K562 (cell line): Measurements from ENCODE around the gene C16orf95.

ENCODE experiments used
- BRD9 ChIP-seq: fragments of 450-650 bp; IDR thresholded peaks from 2 replicates; pipeline ENCODE4 v1.6.1; 2018; ENCODE audit warnings: low read depth; ENCODE audit not compliant: partially characterized antibody
- CBX5 ChIP-seq: IDR thresholded peaks from 2 replicates; pipeline ENCODE4 v1.6.1; 2014; ENCODE audit warnings: low read depth, borderline replicate concordance
- CEBPB ChIP-seq: fragments of 450-650 bp; IDR thresholded peaks from 2 replicates; pipeline ENCODE4 v1.6.1; 2016; ENCODE audit warnings: missing genetic modification characterization, missing compliant biosample characterization
- CREBBP ChIP-seq: IDR thresholded peaks from one replicate; pipeline ENCODE4 v1.6.1; 2012; ENCODE audit warnings: low read depth, mild to moderate bottlenecking, control low read depth, inconsistent platforms, low read length
- KLF16 ChIP-seq: IDR thresholded peaks from 2 replicates; pipeline ENCODE4 v1.6.1; 2016; ENCODE audit warnings: antibody characterized with exemption
- PRMT5 ChIP-seq: sonication (generic); formaldehyde crosslinking; IDR thresholded peaks from 2 replicates; pipeline ENCODE4 v1.5.0; 2020; ENCODE audit warnings: missing genetic modification reagents
- ZFP30 ChIP-seq: fragments of 250-450 bp; sonication (Bioruptor Pico); IDR thresholded peaks from 2 replicates; pipeline ENCODE4 v1.8.0; 2022; ENCODE audit warnings: moderate library complexity, mild to moderate bottlenecking, inconsistent platforms, borderline replicate concordance
- ZNF274 ChIP-seq: IDR thresholded peaks from 2 replicates; pipeline ENCODE4 v1.6.1; 2011; ENCODE audit warnings: low read depth, mild to moderate bottlenecking, low read length, moderate library complexity, borderline replicate concordance
- TF ChIP-seq, protein P1 (sequence below), 3 experiments: IDR thresholded peaks in 2 of 3; conservative IDR thresholded peaks in 1 of 3; 2 replicates each; pipeline ENCODE4 v1.5.1; 2011 to 2012; ENCODE audit warnings: low read length in 3 of 3, mild to moderate bottlenecking in 3 of 3, control low read depth in 2 of 3, improper control_type of control experiment in 1 of 3, inconsistent platforms in 1 of 3, low read depth in 1 of 3, mixed read lengths in 1 of 3, moderate library complexity in 1 of 3; ENCODE audit not compliant: insufficient read depth in 2 of 3
- TF ChIP-seq, protein P2 (sequence below): fragments of 250-450 bp; sonication (Bioruptor Pico); IDR thresholded peaks from 2 replicates; pipeline ENCODE4 v1.8.0; 2022; ENCODE audit warnings: inconsistent platforms, mild to moderate bottlenecking, moderate library complexity, borderline replicate concordance

DNA sequence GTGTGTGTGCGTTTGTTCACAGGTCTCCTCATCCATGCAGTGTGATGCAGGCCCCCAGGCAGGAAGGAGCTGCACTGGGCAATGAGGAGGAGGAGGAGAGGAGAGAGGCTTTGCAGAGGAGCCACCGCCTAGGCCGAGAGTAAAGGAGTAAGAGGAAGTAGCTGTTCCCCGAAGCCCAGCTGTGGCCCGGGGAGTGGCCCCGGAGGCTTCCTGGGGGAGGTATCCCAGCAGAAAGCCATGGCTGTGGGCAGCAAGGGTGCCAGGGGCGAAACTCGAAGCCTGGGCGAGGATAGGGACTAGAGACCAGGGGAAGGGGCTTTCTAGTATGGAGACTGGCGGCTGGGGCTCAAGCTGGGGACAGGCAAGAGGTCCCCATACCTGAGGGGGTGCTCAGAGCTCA lies 12.2 kb downstream of the C16orf95 start:
- TF ChIP-seq CEBPB (no peak), KLF16 (no peak), PRMT5 (no peak), ZFP30 (no peak), CREBBP (no peak), ZNF274 (no peak), BRD9 (no peak), CBX5 (no peak)
- TF ChIP-seq, protein P1, sequence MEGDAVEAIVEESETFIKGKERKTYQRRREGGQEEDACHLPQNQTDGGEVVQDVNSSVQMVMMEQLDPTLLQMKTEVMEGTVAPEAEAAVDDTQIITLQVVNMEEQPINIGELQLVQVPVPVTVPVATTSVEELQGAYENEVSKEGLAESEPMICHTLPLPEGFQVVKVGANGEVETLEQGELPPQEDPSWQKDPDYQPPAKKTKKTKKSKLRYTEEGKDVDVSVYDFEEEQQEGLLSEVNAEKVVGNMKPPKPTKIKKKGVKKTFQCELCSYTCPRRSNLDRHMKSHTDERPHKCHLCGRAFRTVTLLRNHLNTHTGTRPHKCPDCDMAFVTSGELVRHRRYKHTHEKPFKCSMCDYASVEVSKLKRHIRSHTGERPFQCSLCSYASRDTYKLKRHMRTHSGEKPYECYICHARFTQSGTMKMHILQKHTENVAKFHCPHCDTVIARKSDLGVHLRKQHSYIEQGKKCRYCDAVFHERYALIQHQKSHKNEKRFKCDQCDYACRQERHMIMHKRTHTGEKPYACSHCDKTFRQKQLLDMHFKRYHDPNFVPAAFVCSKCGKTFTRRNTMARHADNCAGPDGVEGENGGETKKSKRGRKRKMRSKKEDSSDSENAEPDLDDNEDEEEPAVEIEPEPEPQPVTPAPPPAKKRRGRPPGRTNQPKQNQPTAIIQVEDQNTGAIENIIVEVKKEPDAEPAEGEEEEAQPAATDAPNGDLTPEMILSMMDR (IDR thresholded peaks at IDR 0.05 in 2 of 3, conservative IDR thresholded peaks at IDR 0.05 in 1 of 3; ENCODE audit: insufficient read depth in 2 of 3, low read depth in 1 of 3, low read length in 3 of 3): no peak
- TF ChIP-seq, protein P2, sequence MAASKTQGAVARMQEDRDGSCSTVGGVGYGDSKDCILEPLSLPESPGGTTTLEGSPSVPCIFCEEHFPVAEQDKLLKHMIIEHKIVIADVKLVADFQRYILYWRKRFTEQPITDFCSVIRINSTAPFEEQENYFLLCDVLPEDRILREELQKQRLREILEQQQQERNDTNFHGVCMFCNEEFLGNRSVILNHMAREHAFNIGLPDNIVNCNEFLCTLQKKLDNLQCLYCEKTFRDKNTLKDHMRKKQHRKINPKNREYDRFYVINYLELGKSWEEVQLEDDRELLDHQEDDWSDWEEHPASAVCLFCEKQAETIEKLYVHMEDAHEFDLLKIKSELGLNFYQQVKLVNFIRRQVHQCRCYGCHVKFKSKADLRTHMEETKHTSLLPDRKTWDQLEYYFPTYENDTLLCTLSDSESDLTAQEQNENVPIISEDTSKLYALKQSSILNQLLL (CRISPR knock-in tag): no peak
